ENCODE results near the gene MYL5. TPM values are rescaled to one million over a fixed set of nuclear protein-coding genes. Genes with fewer than 3 reads are reported as not detected.

The MYL5 gene
- total and polyA plus RNA-seq, 2 of the 4 experiments (the other 2 are of a cell fraction): 9.1 to 16.0 TPM

DNA sequence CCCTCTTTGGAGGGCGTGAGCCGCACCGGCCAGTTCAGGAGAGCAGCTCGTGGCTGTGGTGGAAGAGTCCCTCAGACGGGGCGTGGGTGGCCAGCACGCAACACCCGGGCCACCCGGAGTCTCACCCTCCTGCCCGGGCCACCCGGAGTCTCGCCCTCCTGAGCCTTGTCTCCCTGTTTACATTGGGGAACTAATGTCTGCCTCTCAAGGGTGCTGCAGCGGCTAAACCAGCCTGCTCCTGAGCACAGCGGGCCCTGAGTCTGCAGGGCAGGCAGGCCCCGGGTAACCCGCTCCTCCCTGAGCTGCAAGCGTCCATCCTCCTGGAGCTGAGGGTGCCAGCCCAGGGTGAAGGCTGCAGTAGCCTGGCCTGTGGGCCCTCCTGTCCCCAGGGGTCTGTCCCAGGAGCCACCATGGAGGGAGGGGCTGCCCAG, 46.0 kb upstream of the MYL5 start:
- Histone ChIP-seq H3K9me3 (ENCODE audit: control insufficient read depth, insufficient read depth, low read length) (peaks cover 24% of the 10 kb centered on the region), H3K23ac (ENCODE audit: low read depth, low read length) (no peak overlapping the region), H2AFZ (replicated peaks; ENCODE audit: low read length, poor library complexity) (no peak overlapping the region), H4K5ac (ENCODE audit: low read depth, low read length) (no peak overlapping the region), H2BK5ac (ENCODE audit: low read depth, low read length, poor library complexity, severe bottlenecking) (no peak overlapping the region), H2BK20ac (ENCODE audit: low read depth, low read length) (no peak overlapping the region), H3K4me2 (ENCODE audit: low read depth, low read length) (no peak overlapping the region), H2BK15ac (ENCODE audit: low read depth, low read length) (no peak overlapping the region), H4K91ac (ENCODE audit: insufficient read depth, low read depth, low read length) (no peak overlapping the region), H4K20me1 (ENCODE audit: insufficient read depth, low read length) (no peaks in the 10 kb centered on the region), H2BK120ac (ENCODE audit: low read depth, low read length) (no peak overlapping the region), H2AK9ac (replicated peaks; ENCODE audit: low read depth, low read length, poor library complexity) (no peak overlapping the region), H3K36me3 (ENCODE audit: control insufficient read depth, insufficient read depth, low read length) (no peaks in the 10 kb centered on the region), H4K8ac (ENCODE audit: low read depth in 2 of 2, low read length in 2 of 2) (no peak overlapping the region), H3K14ac (replicated peaks; ENCODE audit: low read depth, low read length) (no peak overlapping the region), H3K4me3 (ENCODE audit: insufficient read depth, low read depth, low read length) (no peak overlapping the region), H3K79me1 (ENCODE audit: low read depth in 1 of 2, low read length in 2 of 2) (no peaks in the 10 kb centered on the region), H3K4ac (ENCODE audit: low read depth, low read length) (no peak overlapping the region), H3K9me1 (ENCODE audit: insufficient read depth, low read length) (no peaks in the 10 kb centered on the region), H3K18ac (ENCODE audit: low read depth, low read length) (no peak overlapping the region), H3K27me3 (ENCODE audit: control insufficient read depth, insufficient read depth, low read length) (no peaks in the 10 kb centered on the region), H3K9ac (ENCODE audit: low read depth, low read length) (no peak overlapping the region), H3K27ac (ENCODE audit: insufficient read depth, low read length) (no peak overlapping the region), H3K56ac (ENCODE audit: extremely low read depth, insufficient read depth, low read length) (no peak overlapping the region), H3K4me1 (ENCODE audit: control insufficient read depth, insufficient read depth, low read length) (no peaks in the 10 kb centered on the region), H2AK5ac (ENCODE audit: low read depth, low read length) (no peak overlapping the region)
- no peak for ATAC-seq (ENCODE audit: low read depth)
- TF ChIP-seq CHD1 (IDR thresholded peaks at IDR 0.05; ENCODE audit: low read depth, low read length) (no peak), FOS (IDR thresholded peaks at IDR 0.05; ENCODE audit: low read depth, low read length) (no peak), POLR2A (IDR thresholded peaks at IDR 0.05; ENCODE audit: low read depth, low read length) (no peak), RCOR1 (IDR thresholded peaks at IDR 0.05; ENCODE audit: insufficient replicate concordance, low read length) (no peak), BHLHE40 (IDR thresholded peaks at IDR 0.05; ENCODE audit: low read depth, low read length) (no peak), SMC3 (IDR thresholded peaks at IDR 0.05; ENCODE audit: low read depth, low read length) (no peak), RAD21 (IDR thresholded peaks at IDR 0.05; ENCODE audit: low read length) (no peak)
- TF ChIP-seq, protein P1, sequence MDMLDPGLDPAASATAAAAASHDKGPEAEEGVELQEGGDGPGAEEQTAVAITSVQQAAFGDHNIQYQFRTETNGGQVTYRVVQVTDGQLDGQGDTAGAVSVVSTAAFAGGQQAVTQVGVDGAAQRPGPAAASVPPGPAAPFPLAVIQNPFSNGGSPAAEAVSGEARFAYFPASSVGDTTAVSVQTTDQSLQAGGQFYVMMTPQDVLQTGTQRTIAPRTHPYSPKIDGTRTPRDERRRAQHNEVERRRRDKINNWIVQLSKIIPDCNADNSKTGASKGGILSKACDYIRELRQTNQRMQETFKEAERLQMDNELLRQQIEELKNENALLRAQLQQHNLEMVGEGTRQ (IDR thresholded peaks at IDR 0.05; ENCODE audit: low read depth, low read length): no peak
- TF ChIP-seq, protein P2, sequence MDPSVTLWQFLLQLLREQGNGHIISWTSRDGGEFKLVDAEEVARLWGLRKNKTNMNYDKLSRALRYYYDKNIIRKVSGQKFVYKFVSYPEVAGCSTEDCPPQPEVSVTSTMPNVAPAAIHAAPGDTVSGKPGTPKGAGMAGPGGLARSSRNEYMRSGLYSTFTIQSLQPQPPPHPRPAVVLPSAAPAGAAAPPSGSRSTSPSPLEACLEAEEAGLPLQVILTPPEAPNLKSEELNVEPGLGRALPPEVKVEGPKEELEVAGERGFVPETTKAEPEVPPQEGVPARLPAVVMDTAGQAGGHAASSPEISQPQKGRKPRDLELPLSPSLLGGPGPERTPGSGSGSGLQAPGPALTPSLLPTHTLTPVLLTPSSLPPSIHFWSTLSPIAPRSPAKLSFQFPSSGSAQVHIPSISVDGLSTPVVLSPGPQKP (IDR thresholded peaks at IDR 0.05; ENCODE audit: borderline replicate concordance, low read depth, low read length): no peak
- TF ChIP-seq, protein P3, sequence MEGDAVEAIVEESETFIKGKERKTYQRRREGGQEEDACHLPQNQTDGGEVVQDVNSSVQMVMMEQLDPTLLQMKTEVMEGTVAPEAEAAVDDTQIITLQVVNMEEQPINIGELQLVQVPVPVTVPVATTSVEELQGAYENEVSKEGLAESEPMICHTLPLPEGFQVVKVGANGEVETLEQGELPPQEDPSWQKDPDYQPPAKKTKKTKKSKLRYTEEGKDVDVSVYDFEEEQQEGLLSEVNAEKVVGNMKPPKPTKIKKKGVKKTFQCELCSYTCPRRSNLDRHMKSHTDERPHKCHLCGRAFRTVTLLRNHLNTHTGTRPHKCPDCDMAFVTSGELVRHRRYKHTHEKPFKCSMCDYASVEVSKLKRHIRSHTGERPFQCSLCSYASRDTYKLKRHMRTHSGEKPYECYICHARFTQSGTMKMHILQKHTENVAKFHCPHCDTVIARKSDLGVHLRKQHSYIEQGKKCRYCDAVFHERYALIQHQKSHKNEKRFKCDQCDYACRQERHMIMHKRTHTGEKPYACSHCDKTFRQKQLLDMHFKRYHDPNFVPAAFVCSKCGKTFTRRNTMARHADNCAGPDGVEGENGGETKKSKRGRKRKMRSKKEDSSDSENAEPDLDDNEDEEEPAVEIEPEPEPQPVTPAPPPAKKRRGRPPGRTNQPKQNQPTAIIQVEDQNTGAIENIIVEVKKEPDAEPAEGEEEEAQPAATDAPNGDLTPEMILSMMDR (conservative IDR thresholded peaks at IDR 0.05; ENCODE audit: low read depth, low read length): no peak
- WGBS, 2 experiments (ENCODE audit: extremely low coverage in 2 of 2, insufficient read length in 1 of 2): 89% methylated on average over 10 of the region's 17 CpGs; no CpG with 5 or more reads in 1 of the 2 experiments
- POLR2A ChIA-PET (ENCODE audit: unreplicated experiment): no interaction called here
- dilution Hi-C loops (cut with HindIII; ENCODE audit: low sequenced_read_pairs, unreplicated experiment): no loop called here
- intact Hi-C loops (cut with micrococcal nuclease): no loop called here
- no peak for DNase-seq
- CTCF ChIA-PET: no interaction called here
- in situ Hi-C loops (cut with MboI; ENCODE audit: low sequenced_read_pairs): no loop called here
- BruUV-seq (replicated peaks): no TSS peak

All from IMR-90 (cell line).